Esophagus squamous epithelium (tissue), 5 donors: ENCODE measurements around the gene MT1F. TPM values are rescaled to one million over a fixed set of nuclear protein-coding genes. Genes with fewer than 3 reads are reported as not detected.

Source experiments
- DNase-seq: peaks from one replicate; lab custom pipeline; 2025; lab: John Stamatoyannopoulos, UW
- H3K27ac ChIP-seq, 4 donors: fragments of 200-600 bp; sonication (generic); one replicate each; pipeline ENCODE4 v1.5.1; 2016 to 2019; ENCODE audit warnings: mild to moderate bottlenecking in 1 of 4
- H3K27me3 ChIP-seq, 4 donors: fragments of 200-600 bp; sonication (generic); 1 replicate in 3 of 4; 2 replicates in 1 of 4; pipeline versions ENCODE4 v1.5.1 to v1.6.0; 2017 to 2021; ENCODE audit warnings: antibody characterized with exemption in 1 of 4
- H3K36me3 ChIP-seq, 3 donors: fragments of 200-600 bp; sonication (generic); one replicate each; pipeline ENCODE4 v1.5.1; 2016 to 2019
- H3K4me1 ChIP-seq, 3 donors: fragments of 200-600 bp; sonication (generic); one replicate each; pipeline ENCODE4 v1.5.1; 2017 to 2019
- H3K4me3 ChIP-seq, 4 donors: fragments of 200-600 bp; sonication (generic); 1 replicate in 3 of 4; 2 replicates in 1 of 4; pipeline ENCODE4 v1.5.1; 2016 to 2019; ENCODE audit warnings: mild to moderate bottlenecking in 2 of 4, moderate library complexity in 1 of 4
- H3K9me3 ChIP-seq, 3 donors: fragments of 200-600 bp; sonication (generic); one replicate each; pipeline ENCODE4 v1.5.1; 2016 to 2019
- CTCF ChIP-seq, 6 experiments: fragments of 450-650 bp in 4 of 6; fragments of 200-600 bp in 2 of 6; sonication (generic) in 2 of 6; IDR thresholded peaks; one replicate each; pipeline ENCODE4 v1.5.1; 2016 to 2019; ENCODE audit warnings: antibody characterized with exemption in 6 of 6, mild to moderate bottlenecking in 4 of 6, moderate library complexity in 4 of 6
- POLR2A ChIP-seq, 4 donors: fragments of 450-650 bp; IDR thresholded peaks; one replicate each; pipeline ENCODE4 v1.6.1; 2017; ENCODE audit warnings: antibody characterized with exemption in 4 of 4, mild to moderate bottlenecking in 4 of 4, moderate library complexity in 3 of 4
- WGBS, 2 donors: methylation state at CpG; one replicate each; pipeline ENCODE4 v1.1.5; 2018; 5-methylcytosine and 5-hydroxymethylcytosine counted together
- intact Hi-C: fragments of 100-400 bp; cut with DNase I; formaldehyde crosslinking; loops from one replicate; pipeline ENCODE4 v1.15.0; 2022
- total RNA-seq, 4 donors: library from RNA; depleted of rRNA; stranded (reverse); fragments of >200 nt; gene quantifications; one replicate each; pipeline ENCODE4 v1.1.0, GENCODE V29; 2016
- donor health status: DM: yes; HTN: yes; CAD: no.

MT1F gene
- total RNA-seq, 4 donors from 2014 or later, result 2.8 to 4.2 (median 2.9) TPM; not detected in 1

GRCh38 chr16:56691885-56692284, 34.1 kb downstream of the MT1F start:
- intact Hi-C loops, result loop anchor here (10.0 kb wide), 1 partner anchor 87 kb away; the partner anchor contains the start of gene MT2A
- peak overlapping the region in 3 of 4 donors; percentile 55 to 67 (median 61) for H3K27ac ChIP-seq

GRCh38 chr16:56695246-56695645, 37.5 kb downstream of the MT1F start:
- peaks cover 0 to 29% (median 6%) of the 10 kb centered on the region in 3 donors for H3K4me1 ChIP-seq
- H3K9me3 ChIP-seq, result peaks cover 0 to 5% (median 0%) of the 10 kb centered on the region in 3 donors
- intact Hi-C loops, result loop anchor here (10.0 kb wide), 1 partner anchor 90 kb away; the partner anchor contains the start of gene MT2A
- no peak overlapping the region for H3K27ac ChIP-seq
- WGBS, 2 donors, result no CpG with 5 or more reads among the region's 1 CpG
- DNase-seq, result no peak
- H3K4me3 ChIP-seq, result no peak overlapping the region
- TF ChIP-seq CTCF (IDR thresholded peaks at IDR 0.05), result no peak
- no peak for TF ChIP-seq POLR2A (IDR thresholded peaks at IDR 0.05)
- H3K27me3 ChIP-seq, result no peaks in the 10 kb centered on the region
- no peaks in the 10 kb centered on the region for H3K36me3 ChIP-seq

More at GRCh38 chr16:56691885-56692284, 34.1 kb downstream of the MT1F start:
- no peak for DNase-seq
- Histone ChIP-seq H3K27me3 (no peaks in the 10 kb centered on the region), H3K9me3 (no peaks in the 10 kb centered on the region), H3K4me1 (peaks cover 0 to 56% (median 17%) of the 10 kb centered on the region in 3 donors), H3K36me3 (peaks cover 0 to 2% (median 0%) of the 10 kb centered on the region in 3 donors), H3K4me3 (no peak overlapping the region)
- TF ChIP-seq POLR2A (IDR thresholded peaks at IDR 0.05) (no peak), CTCF (IDR thresholded peaks at IDR 0.05) (no peak)
- WGBS, 2 donors, result 0 to 29% methylated on average over 1 to 2 of the region's 4 CpGs

- H3K36me3 ChIP-seq, result no peaks in the 10 kb centered on the region
- no peaks in the 10 kb centered on the region for H3K27me3 ChIP-seq
- peaks cover under 1 to 15% (median 6%) of the 10 kb centered on the region in 3 donors for H3K4me1 ChIP-seq
- intact Hi-C loops, result loop anchor here (10.0 kb wide), 1 partner anchor 93 kb away; the partner anchor contains the start of gene MT2A
- H3K4me3 ChIP-seq, result no peak overlapping the region
- peaks cover 0 to 5% (median 0%) of the 10 kb centered on the region in 3 donors for H3K9me3 ChIP-seq
- H3K27ac ChIP-seq, result no peak overlapping the region
- TF ChIP-seq POLR2A (IDR thresholded peaks at IDR 0.05) (no peak), CTCF (IDR thresholded peaks at IDR 0.05) (no peak)
- no peak for DNase-seq
- whole genome bisulfite sequencing, 2 donors, result 86 to 95% methylated on average over 4 of the region's 5 CpGs
These were observed 39.8 kb downstream of the MT1F start for GRCh38 chr16:56697456-56698155.

- DNase-seq, result no peak
- 40 to 47% methylated on average over 1 of the region's 1 CpG for WGBS, 2 donors
- Histone ChIP-seq H3K27me3 (no peaks in the 10 kb centered on the region), H3K27ac (no peak overlapping the region), H3K4me3 (no peak overlapping the region), H3K9me3 (peaks cover 0 to 5% (median 0%) of the 10 kb centered on the region in 3 donors), H3K4me1 (peaks cover 0 to 10% (median 6%) of the 10 kb centered on the region in 3 donors), H3K36me3 (no peaks in the 10 kb centered on the region)
- intact Hi-C loops, result loop anchor here (10.0 kb wide), 2 partner anchors 115 to 185 kb away; partner anchors contain the start of gene MT3
- TF ChIP-seq CTCF (IDR thresholded peaks at IDR 0.05) (no peak), POLR2A (IDR thresholded peaks at IDR 0.05) (no peak)
These were observed 42.4 kb downstream of the MT1F start for GRCh38 chr16:56700195-56700594.

GRCh38 chr16:56700631-56701030, 42.9 kb downstream of the MT1F start:
- peaks cover 0 to 5% (median 0%) of the 10 kb centered on the region in 3 donors for H3K9me3 ChIP-seq
- no peaks in the 10 kb centered on the region for H3K36me3 ChIP-seq
- no peak overlapping the region for H3K4me3 ChIP-seq
- H3K27ac ChIP-seq, result no peak overlapping the region
- no peak for DNase-seq
- intact Hi-C loops, result loop anchor here (10.0 kb wide), 2 partner anchors 116 to 186 kb away; partner anchors contain the start of gene MT3
- no peak for TF ChIP-seq POLR2A (IDR thresholded peaks at IDR 0.05)
- no peak for TF ChIP-seq CTCF (IDR thresholded peaks at IDR 0.05)
- H3K27me3 ChIP-seq, result no peaks in the 10 kb centered on the region
- WGBS, 2 donors, result 90 to 100% methylated on average over 1 of the region's 1 CpG
- H3K4me1 ChIP-seq, result peaks cover 0 to 10% (median 6%) of the 10 kb centered on the region in 3 donors
